Ishikawa (cell line): Measurements from ENCODE around the gene ANKMY1.

Source experiments
- CEBPB ChIP-seq: IDR thresholded peaks from 2 replicates; pipeline ENCODE4 v1.6.1; 2012
- CREB1 ChIP-seq: IDR thresholded peaks from 2 replicates; pipeline ENCODE4 v1.6.1; 2012; ENCODE audit warnings: low read depth
- EGR1 ChIP-seq: IDR thresholded peaks from 2 replicates; pipeline ENCODE4 v1.6.1; 2012
- EP300 ChIP-seq: IDR thresholded peaks from 2 replicates; pipeline ENCODE4 v1.6.1; 2012; ENCODE audit warnings: borderline replicate concordance
- FOXM1 ChIP-seq: IDR thresholded peaks from 2 replicates; pipeline ENCODE4 v1.6.1; 2012; ENCODE audit warnings: low read depth, borderline replicate concordance
- MAX ChIP-seq: IDR thresholded peaks from 2 replicates; pipeline ENCODE4 v1.6.1; 2012
- NFIC ChIP-seq: IDR thresholded peaks from 2 replicates; pipeline ENCODE4 v1.6.1; 2012
- RAD21 ChIP-seq: IDR thresholded peaks from 2 replicates; pipeline ENCODE4 v1.6.1; 2012; ENCODE audit warnings: low read depth
- REST ChIP-seq: IDR thresholded peaks from 2 replicates; pipeline ENCODE4 v1.6.1; 2012; ENCODE audit warnings: low read depth, mild to moderate bottlenecking
- TAF1 ChIP-seq: IDR thresholded peaks from 2 replicates; pipeline ENCODE4 v1.6.1; 2012; ENCODE audit warnings: low read depth, mild to moderate bottlenecking
- TCF12 ChIP-seq: IDR thresholded peaks from 2 replicates; pipeline ENCODE4 v1.6.1; 2012; ENCODE audit warnings: low read depth
- TEAD4 ChIP-seq: IDR thresholded peaks from 2 replicates; pipeline ENCODE4 v1.6.1; 2012
- USF1 ChIP-seq: IDR thresholded peaks from 2 replicates; pipeline ENCODE4 v1.6.1; 2012
- YY1 ChIP-seq: IDR thresholded peaks from 2 replicates; pipeline ENCODE4 v1.6.1; 2012; ENCODE audit warnings: low read depth
- ZBTB7A ChIP-seq: IDR thresholded peaks from 2 replicates; pipeline ENCODE4 v1.6.1; 2012; ENCODE audit warnings: low read depth

Gene ANKMY1

DNA sequence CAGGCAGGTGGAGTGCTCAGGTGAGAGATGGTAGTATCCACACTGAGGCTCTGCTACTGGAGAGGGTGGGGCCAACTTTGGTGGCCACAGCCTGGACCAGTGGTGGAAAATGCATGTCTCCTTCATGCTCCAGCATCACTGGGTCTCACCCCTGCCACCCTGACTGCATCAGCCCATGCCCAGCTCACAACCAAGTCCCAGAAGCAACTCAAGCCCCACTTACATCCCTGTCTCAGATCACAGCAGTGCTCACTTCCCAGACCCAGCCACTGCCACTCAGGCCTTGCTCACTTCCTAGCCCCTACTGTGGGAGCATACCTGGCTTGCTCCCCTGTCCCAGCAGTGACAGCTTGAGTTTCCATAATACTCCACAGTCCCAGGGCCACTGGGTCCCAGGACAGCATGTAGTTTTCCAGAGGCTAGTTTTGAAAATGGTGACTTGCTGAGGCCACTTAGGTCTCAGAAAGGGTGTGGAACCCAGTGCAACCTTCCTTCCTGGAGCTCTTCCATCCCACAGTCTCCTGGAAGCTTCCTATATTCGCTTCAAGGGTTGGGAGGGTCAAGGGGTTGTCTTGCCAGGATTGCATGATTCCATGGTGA lies 63.5 kb downstream of the ANKMY1 start:
- TF ChIP-seq RAD21 = no peak
- TF ChIP-seq USF1 = no peak
- no peak for TF ChIP-seq FOXM1
- no peak for TF ChIP-seq REST
- TF ChIP-seq YY1 = no peak
- TF ChIP-seq EP300 = no peak
- TF ChIP-seq MAX = no peak
- no peak for TF ChIP-seq ZBTB7A
- TF ChIP-seq CEBPB = no peak
- no peak for TF ChIP-seq TEAD4
- TF ChIP-seq EGR1 = no peak
- no peak for TF ChIP-seq CREB1
- TF ChIP-seq NFIC = no peak

GRCh38 chr2:240491483-240491882 lies 66.3 kb downstream of the ANKMY1 start:
- TF ChIP-seq MAX (no peak), USF1 (no peak), YY1 (no peak), RAD21 (no peak), CREB1 (no peak), ZBTB7A (no peak), NFIC (no peak), CEBPB (no peak), REST (no peak), FOXM1 (no peak)

- TF ChIP-seq REST (no peak), TAF1 (no peak), ZBTB7A (no peak), CEBPB (no peak), EP300 (no peak), CREB1 (no peak), MAX (no peak), YY1 (no peak), FOXM1 (no peak), EGR1 (no peak), TEAD4 (no peak), USF1 (no peak), RAD21 (no peak), NFIC (no peak), TCF12 (no peak)
Measured at GRCh38 chr2:240482141-240482540, 75.6 kb downstream of the ANKMY1 start.

DNA sequence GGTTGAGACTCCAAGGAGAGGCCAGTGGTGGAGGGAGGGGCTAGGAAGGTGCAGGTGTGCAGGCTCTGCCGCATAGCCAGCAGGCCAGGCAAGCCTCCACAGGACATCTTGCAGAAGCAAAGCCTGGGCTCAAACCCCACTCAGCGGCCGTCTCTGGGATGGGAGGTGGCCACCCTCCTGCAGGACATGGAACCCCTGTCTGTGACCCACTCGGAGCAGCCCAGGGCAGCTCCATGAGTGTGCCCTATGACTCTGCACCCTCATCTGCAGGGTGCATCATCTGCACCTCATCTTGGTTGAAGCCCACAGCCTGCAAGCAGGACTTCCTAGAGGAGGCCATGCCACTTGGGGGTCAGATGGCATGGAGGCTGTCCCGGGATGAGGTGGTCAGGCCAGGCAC lies 76.1 kb downstream of the ANKMY1 start:
- TF ChIP-seq RAD21 (no peak), NFIC (no peak), CREB1 (no peak), MAX (no peak), USF1 (no peak), FOXM1 (no peak), EGR1 (no peak), ZBTB7A (no peak), TAF1 (no peak), TCF12 (no peak), YY1 (no peak), REST (no peak), TEAD4 (no peak), CEBPB (no peak), EP300 (no peak)
